GM21786 (cell line): ENCODE measurements around the gene BRSK2.
"Not testable (repeated sequence)": the region's sequence is repeated elsewhere in the genome, so short reads cannot be mapped to it uniquely, and the experiment has no call there.

ENCODE experiments used
- ATAC-seq: cut with Tn5 transposase; IDR thresholded peaks from one replicate; pipeline ENCODE4 v1.9.1; 2021; ENCODE audit not compliant: unreplicated experiment

The BRSK2 gene

DNA sequence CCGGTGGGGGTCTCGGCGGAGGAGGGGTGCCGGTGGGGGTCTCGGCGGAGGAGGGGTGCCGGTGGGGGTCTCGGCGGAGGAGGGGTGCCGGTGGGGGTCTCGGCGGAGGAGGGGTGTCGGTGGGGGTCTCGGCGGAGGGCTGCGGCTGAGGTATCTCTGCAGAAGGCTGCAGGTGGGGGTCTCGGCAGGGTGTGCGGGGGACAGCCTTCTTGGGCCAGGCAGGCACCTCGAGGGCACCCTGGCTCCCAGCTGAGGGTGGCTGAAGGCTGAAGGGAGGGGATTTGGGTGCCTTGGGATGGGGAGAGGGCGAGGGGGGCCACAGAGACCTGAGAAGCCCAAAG, 45.7 kb downstream of the BRSK2 start:
- ATAC-seq: not testable (repeated sequence)

DNA sequence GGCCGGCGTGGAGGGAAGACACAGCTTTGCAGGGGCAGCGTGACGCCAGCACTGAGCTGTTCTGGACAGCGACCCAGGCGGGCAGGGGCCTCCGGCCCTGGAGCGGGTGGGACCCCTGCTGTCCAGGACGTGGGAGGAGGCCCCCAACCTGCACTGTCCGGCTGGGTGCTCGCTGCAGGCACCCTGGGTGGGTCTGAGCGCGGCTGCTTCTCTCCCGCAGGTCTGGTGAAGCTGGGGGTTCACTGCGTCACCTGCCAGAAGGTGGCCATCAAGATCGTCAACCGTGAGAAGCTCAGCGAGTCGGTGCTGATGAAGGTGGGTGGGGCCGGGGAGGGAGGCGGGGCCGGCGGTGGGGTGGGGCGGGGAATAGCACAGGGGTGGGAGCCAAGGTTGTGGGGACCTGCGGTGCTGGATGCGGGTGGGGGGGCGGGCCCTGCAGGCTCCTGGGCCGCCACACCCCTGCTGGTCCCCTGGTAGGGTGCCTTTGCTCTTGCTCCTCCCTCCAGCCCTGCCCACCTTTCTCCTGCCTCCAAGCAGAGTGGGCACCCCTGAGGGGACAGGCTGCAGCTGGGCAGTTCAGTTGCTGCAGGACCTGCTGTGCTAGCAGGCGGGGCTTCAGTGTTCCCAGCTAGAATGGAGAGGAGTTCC, 46.2 kb downstream of the BRSK2 start:
- no peak for ATAC-seq

DNA sequence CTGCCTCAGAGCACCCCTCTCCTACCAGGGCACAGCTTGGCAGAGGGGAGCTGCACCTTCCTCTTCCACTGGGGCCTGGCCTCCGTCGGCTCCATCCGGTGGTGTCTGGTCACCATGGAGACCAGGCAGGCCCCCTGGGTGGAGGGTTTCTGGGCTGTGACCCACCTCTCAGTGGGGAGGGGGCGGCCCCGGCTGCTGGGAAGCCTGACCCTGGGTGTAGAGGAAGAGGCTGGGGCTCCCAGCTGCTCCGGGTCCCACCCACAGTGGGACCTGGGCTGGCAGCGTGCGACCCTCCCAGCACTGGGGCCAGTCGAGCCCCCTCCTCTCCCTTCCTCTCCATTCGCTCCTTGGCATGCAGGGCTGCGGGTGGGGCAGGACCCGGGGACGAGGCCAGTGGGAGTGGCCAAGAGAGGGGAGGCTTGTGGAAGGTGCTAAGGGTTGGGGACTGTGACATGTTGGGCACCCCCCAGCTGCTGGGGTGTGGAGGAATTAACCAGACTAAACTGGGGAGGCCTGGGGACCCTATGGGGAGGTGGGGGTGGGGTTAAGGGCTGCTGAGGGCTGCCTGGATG, 46.8 kb downstream of the BRSK2 start:
- no peak for ATAC-seq

DNA sequence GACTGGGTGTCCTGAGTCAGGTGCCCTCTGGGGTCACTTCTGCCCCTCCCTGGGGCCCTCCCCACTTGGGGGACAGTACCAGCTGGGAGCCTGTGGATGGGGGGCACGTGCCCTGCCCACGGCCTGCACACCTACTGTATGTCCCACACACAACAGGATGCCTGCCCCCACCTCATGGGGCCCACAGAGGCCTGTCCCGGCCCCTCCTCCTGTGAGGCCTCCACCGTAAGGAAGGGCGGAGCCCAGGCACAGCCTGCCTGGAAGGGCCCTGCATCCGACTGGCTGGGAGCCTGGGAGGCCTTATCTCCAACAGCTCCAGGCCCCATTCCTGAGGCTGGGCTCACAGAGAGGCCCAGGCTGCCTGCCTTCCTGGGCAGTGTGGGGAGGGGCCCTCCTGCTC, 47.8 kb downstream of the BRSK2 start:
- no peak for ATAC-seq

DNA sequence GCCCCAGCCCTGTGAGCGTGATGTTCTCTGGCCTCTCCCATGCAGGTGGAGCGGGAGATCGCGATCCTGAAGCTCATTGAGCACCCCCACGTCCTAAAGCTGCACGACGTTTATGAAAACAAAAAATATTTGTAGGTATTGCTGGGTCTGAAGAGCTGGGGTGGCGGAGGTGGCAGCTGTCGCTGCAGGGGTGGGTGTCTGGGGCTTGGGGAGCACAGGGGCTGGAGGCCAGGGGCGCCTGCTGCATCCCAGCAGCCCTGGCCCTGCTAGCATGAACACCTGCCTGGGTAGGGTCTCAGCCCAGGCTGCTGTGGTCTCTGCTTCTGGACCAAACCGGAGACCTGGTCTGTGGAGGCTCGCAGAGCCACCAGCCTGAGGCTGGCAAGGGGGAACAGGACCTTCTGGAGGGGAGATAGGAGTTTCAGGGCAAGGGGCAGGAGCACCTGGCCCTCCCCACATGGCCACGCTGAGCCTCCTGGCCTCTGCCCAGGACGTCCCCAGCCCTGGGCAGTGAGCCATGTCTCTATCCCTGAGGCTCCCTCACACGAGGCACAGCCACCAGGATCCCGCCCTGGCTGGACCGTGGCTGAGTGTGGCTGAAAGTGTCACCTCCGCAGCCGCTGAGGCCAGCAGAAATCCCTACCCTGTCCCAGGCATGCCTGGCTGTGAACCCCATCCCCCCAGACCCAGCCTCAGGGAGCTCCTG, 48.7 kb downstream of the BRSK2 start:
- ATAC-seq: no peak

DNA sequence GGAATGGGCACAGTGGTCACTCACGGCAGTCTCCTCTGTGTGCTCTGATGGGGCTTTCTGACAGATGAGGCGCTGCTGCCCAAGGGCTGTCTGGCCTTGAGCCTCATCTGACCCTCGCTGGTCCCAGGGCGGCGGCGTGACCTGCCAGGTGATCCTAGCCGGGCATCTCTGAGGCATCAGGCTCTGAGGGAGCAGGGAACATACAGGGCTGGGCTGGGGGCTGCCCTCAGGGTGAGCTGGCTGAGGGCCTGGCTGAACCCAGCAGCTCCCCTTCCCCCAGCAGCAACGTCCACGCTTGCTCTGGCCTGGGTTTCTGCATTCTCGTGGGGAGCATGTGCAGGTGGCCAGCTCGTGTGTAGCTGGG, 49.2 kb downstream of the BRSK2 start:
- ATAC-seq: no peak

DNA sequence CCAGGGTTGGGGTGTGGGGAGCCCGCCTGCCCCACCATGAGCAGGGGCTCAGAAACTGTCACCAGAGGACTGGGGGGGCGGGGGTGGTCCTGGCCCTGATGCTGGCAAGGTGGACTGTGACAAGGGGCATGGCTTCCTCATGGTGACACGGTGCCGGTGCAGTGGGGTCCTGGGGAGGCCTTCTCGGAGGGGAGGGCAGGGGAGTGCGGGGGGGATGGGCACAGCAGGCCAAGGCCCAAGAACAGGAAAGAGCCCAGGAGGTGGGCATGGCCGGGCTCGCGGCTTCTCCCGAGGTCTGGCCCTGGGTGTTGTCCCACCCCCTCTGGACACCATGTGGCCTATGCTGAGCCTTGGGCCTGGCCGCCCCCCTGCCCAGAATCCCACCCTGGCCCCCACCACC, 49.6 kb downstream of the BRSK2 start:
- no peak for ATAC-seq

DNA sequence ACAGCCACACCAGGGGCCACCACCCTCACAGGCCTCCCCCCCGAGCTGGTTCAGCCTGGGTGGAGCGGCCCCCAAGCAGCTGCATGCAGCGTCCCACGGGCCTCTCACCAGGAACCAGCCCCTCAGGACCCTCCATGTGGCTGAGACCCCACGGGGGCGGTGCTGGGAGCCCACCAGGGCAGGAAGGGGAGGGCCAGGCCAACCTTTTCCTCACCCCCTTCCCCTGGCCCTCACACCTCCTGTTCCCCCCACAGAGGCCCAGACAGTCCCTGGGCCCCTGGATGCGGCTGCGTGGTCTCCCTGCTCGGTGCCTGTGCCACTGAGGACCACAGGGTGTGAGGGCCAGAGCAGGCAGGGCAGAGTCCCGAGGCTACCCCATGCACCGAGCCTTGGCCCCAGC, 50.3 kb downstream of the BRSK2 start:
- no peak for ATAC-seq

DNA sequence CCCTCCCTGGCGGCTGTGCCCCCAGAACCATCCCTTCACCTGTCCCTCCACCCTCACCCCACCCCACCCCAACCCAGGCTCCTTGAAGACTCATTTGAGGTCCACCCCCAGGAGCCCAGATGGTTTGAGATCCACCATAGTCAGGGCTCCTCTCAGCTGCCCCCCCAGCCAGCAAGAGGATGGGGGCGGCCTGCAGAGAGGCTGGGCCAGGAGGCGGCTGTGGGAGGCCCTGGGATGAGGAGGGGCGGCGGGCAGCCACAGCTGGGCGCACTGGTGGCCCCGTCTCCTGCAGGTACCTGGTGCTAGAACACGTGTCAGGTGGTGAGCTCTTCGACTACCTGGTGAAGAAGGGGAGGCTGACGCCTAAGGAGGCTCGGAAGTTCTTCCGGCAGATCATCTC, 50.8 kb downstream of the BRSK2 start:
- ATAC-seq: no peak

DNA sequence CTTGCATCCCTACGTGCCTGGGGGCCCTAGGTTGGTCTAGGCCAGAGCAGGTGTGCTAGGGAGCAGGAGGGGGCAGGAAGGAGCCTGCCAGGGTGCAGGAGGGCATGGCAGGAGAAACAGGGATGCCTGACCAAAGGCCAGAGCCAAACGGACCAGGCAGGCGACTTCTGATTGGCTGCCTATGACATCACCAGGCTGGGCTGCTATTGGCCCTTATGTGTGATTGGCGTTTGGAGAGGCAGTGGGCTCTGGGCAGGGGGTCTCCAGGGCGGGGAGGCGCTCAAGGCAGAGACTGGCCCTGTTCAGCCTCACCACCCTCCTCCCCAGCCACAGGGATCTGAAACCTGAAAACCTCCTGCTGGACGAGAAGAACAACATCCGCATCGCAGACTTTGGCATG, 52.4 kb downstream of the BRSK2 start:
- ATAC-seq: no peak

DNA sequence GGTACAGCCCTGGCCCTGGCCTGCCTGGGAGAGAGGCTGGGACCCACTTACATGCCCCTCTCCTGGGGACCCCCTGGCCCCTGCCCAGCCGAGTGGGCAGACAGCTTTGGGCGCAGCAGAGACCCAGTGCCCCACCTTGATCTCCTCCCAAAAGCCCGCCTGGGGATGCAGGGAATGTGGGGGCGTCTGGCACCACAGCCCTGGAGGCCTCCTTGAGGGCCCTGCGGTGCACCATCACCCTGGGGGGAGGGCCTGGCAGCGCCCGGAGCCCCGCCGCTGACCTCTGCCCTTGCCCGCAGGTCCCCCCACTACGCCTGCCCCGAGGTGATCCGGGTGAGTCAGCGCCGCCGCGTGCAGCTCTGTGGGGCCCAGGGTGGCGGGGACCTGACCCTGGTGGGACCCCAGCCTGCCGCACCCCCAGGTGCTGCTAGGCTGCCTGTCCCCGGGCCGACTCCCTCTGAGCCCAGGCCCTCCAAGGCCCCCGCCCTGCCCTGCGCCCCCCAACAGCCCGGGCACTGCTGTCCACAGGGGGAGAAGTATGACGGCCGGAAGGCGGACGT, 53.2 kb downstream of the BRSK2 start:
- ATAC-seq: no peak

DNA sequence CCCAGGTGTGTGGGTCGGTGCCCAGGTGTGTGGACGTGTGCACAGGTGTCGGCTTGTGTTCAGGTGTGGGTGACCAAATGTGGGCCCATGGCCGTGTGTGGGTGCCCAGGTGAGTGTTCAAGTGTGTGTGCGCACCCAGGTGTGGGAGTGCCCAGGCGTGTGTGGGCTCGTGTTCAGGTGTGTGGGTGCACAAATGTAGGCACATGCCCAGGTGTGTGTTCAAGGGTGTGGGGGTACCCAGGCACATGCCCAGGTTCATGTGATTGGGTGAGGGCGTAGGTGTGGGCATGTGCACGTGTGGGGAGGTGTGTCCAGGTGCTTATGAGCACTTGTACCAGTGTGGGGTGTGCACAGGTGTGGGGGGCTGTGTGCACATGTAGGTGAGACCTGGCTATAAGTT, 54.0 kb downstream of the BRSK2 start:
- no peak for ATAC-seq

DNA sequence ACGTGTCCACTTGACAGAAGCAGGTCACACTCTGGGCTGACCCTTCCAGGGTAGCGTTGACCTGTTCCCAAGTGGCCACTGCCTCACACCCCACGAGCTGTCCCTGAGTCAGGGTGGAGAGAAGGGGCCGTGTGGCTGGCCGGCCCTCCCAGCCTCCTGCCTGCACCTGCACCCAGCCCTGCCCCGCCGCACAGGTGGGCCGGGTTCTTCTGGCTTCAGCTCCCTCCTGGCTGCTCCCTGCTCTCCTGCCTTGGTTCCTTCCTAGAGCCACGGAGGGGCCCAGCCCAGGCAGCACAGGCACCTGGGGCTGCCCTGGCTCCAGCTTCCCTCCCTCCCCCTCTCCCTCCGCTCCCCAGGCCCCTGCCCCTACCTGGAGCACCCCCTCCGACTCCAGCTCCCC, 54.6 kb downstream of the BRSK2 start:
- no peak for ATAC-seq

DNA sequence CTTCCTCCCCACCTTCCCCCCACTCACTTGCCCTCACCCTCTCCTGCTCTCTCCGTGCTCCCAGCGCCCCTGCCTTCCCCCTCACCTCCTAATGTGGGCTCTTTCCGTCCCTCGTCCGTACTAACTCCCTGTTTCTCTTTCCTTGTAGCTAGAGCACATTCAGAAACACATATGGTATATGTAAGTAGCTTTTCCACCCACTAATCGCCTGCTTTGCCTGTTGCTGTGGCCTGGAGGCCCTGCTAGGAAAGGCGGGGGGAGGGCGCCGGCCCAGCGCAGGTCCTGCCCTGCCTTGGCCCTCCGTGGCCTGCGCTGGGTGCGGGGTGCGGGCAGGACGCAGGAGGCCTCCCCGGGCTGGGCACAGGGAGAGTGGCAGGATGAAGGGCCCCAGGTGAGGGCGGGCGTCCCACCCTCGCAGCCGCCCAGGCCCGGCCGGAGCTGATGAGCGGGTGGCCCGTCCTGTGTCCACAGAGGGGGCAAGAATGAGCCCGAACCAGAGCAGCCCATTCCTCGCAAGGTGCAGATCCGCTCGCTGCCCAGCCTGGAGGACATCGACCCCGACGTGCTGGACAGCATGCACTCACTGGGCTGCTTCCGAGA, 55.2 kb downstream of the BRSK2 start:
- ATAC-seq: no peak

DNA sequence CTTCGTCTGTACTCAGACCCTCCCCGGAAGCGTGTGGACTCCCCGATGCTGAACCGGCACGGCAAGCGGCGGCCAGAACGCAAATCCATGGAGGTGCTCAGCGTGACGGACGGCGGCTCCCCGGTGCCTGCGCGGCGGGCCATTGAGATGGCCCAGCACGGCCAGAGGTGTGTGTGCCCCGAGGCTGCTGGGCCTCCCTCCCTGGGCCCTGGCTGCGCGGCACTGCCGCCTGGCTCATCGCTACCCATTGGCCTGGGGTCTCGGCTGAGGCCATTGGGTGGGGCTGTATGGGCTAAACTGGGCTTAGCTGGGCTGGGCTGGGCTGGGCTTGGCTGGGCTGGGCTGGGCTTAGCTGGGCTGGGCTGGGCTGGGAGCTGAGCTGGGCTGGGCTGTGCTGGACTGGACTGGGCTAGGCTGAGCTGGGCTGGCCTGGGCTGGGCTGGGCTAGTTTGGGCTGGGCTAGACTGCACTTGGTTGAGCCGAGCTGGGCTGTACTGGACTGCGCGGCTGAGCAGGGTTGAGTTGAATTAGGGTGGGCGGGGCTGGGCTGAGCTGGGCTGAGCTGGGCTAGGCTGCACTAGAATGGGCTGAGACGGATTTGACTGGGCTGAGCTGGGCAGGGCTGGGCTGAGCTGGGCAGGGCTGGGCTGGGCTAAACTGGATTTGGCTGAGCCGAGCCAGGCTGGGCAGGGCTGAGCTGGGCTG, 56.2 kb downstream of the BRSK2 start:
- ATAC-seq: no peak

DNA sequence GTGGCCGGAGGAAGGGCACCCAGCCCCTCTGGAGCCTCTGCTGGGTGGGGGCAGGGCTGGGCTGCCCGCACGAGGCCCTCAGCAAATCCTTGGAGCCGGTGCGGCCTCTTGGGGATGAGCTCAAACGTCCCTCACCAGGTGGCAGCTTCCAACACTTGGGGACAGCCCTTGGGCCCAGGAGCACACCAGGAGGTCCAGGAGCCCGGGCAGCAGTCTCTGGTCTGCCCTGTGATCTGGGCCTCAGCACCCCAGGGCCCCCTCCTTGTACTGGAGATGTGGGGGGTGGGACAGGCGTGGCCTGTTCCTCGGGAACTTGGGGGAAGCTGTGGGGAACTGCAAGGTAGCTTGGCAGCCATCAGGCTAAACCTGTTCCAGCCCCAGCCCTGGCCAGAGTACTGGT, 56.9 kb downstream of the BRSK2 start:
- no peak for ATAC-seq

DNA sequence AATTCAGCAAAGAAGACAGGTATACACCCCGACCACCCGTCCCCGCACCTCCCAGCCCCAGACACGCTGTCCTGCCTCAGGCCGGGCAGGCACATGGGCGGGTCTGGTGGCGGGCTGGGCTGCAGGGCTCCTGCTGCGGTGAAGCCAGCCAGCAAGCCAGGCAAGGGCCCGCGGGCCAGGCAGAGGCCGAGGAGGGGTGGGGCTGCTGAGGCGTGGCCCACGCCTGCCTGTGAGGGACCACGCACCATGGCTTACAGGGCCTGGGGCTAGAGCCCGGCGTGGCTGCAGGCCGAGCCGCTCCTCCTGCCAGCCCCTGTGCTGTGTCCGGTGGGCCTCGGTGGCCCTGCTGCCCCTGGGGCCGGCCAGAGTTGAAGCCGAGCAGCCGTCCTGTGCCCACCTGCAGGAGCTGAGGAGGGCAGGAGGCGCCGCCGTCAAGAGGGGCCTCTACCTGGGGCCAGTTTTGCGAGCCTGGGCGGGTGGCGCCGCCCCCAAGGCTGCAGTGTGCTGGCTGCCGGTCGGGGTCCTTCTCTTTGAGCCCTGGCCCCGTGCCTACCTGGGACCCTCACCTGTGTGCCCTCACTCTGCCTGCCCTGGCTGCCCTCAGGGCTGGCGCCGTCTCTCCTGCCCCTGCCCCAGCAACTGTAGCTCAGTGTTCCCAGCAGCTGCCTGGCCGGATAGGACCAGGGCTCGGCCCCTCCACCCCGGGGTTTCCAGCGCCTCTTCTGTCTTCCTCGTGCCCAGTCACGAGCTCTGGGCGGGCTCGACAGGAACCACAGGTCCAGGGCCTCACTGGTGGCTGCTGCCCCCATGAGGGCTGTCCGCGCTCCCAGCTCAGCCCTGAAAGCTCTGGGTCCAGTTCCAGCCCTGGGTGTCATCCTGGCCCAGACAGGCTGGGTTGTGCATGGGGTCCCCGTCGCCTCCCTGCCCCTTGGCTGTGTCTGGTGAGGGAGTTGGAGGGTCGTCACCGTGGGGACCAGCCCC, 58.4 kb downstream of the BRSK2 start:
- ATAC-seq: no peak

DNA sequence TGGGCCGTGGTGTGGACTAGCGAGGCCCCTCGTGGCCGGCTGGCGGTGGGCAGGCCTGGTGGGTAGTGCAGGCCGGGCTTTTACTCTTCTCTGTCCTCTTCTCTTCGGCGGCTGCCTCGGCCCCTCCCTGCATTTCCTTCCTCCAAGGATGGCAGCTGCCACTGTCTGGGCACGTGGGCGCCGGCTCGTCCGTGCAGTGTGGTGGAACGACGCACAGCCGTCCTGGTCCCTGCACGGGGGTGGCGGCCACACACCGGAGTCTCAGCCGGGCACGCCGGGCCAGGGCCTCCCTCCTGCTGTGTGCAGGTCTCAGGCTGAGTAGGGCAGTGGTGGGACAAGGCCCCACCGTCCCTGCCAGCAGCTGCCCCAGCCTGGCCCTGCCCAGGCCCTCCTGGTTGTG, 59.1 kb downstream of the BRSK2 start:
- ATAC-seq: no peak

DNA sequence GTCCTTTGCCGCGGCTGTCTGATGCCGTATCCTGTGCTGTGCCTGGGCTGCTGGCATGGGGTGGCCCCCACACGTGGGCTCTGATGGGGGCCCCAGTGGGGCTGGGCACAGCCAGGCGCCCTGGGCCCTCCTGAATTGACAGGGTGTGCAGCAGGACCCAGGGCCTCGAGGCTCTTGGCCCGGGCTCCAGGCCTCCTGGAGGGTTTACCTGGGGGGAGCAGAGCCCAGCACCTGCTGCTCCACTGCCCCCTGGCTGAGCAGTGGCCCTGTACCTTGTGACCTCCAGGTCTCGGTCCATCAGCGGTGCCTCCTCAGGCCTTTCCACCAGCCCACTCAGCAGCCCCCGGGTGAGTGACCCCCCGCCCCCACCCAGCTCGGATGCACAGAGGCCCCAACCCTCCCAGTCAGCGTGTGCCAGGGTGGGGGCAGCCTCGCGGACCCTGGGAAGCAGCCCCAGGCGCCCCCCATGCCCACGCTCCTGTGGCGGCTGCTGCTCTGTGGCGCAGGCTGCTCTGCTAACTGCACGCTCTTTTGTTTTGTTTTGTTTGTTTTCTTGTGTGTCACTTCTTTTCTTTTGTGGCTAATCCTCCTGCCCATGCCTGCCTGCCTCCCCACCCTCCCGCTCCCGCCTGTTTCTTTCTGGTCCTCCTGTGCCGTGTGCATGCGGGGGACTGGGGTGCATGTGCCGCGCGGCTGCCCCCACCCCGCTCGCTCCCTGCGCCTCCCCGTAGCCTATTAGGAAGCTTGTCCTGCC, 59.9 kb downstream of the BRSK2 start:
- no peak for ATAC-seq
